ENCODE data around the gene COL3A1.

COL3A1 gene

GRCh38 chr2:188993247-188993646 is 19.1 kb downstream of the COL3A1 start:
- no peak overlapping the region for H3K27ac ChIP-seq (ENCODE audit: low read depth, low read length)

DNA sequence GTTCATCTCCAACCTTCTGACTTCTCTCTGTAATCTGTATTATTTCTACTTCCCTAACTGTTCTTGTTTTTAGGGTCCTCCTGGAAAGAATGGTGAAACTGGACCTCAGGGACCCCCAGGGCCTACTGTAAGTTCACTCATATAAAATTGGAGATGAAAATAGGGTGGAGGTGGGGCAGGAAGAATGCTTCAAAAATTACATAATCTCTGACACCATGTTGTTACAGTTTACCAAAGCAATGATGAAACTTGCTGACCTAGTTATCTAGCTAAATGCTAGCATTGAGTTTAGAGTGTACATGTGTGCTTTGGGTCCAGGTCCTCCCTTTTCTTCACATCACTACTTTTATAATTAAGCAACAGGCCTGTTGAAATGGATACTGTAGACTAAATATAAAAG is 23.1 kb downstream of the COL3A1 start:
- Histone ChIP-seq H3K4me3 (ENCODE audit: low read depth, low read length) (no peak overlapping the region), H2AFZ (ENCODE audit: low read length, unreplicated experiment) (no peak overlapping the region), H3K27me3 (ENCODE audit: insufficient read depth, low read length) (no peaks in the 10 kb centered on the region), H3K4me1 (ENCODE audit: control insufficient read depth, insufficient read depth, low read length, unreplicated experiment) (peaks cover 34% of the 10 kb centered on the region), H3K79me2 (ENCODE audit: control insufficient read depth, insufficient read depth, low read length, unreplicated experiment) (no peaks in the 10 kb centered on the region), H3K36me3 (ENCODE audit: insufficient read depth, low read length) (peaks cover 83% of the 10 kb centered on the region), H3K27ac (ENCODE audit: low read depth, low read length) (no peak overlapping the region)

More at GRCh38 chr2:188993247-188993646, 19.1 kb downstream of the COL3A1 start:
- no peak overlapping the region for H3K4me3 ChIP-seq (ENCODE audit: low read depth, low read length)
- H3K36me3 ChIP-seq (ENCODE audit: insufficient read depth, low read length) = peaks cover 89% of the 10 kb centered on the region
- H3K27me3 ChIP-seq (ENCODE audit: insufficient read depth, low read length) = no peaks in the 10 kb centered on the region
- H3K79me2 ChIP-seq (ENCODE audit: control insufficient read depth, insufficient read depth, low read length, unreplicated experiment) = no peaks in the 10 kb centered on the region
- H3K4me1 ChIP-seq (ENCODE audit: control insufficient read depth, insufficient read depth, low read length, unreplicated experiment) = no peaks in the 10 kb centered on the region
- no peak overlapping the region for H2AFZ ChIP-seq (ENCODE audit: low read length, unreplicated experiment)

- no peaks in the 10 kb centered on the region for H3K79me2 ChIP-seq (ENCODE audit: control insufficient read depth, insufficient read depth, low read length, unreplicated experiment)
- H3K36me3 ChIP-seq (ENCODE audit: insufficient read depth, low read length) = peaks cover 80% of the 10 kb centered on the region
- H3K27ac ChIP-seq (ENCODE audit: low read depth, low read length) = peak overlapping the region; percentile 50
- H3K27me3 ChIP-seq (ENCODE audit: insufficient read depth, low read length) = no peaks in the 10 kb centered on the region
- H3K4me3 ChIP-seq (ENCODE audit: low read depth, low read length) = no peak overlapping the region
- peaks cover 40% of the 10 kb centered on the region for H3K4me1 ChIP-seq (ENCODE audit: control insufficient read depth, insufficient read depth, low read length, unreplicated experiment)
- H2AFZ ChIP-seq (ENCODE audit: low read length, unreplicated experiment) = no peak overlapping the region
Measured at GRCh38 chr2:189000221-189000620, 26.0 kb downstream of the COL3A1 start.

- H3K36me3 ChIP-seq (ENCODE audit: insufficient read depth, low read length) = peaks cover 84% of the 10 kb centered on the region
- H3K4me3 ChIP-seq (ENCODE audit: low read depth, low read length) = no peak overlapping the region
- H3K27me3 ChIP-seq (ENCODE audit: insufficient read depth, low read length) = no peaks in the 10 kb centered on the region
- H3K4me1 ChIP-seq (ENCODE audit: control insufficient read depth, insufficient read depth, low read length, unreplicated experiment) = peaks cover 40% of the 10 kb centered on the region
- H2AFZ ChIP-seq (ENCODE audit: low read length, unreplicated experiment) = no peak overlapping the region
- no peaks in the 10 kb centered on the region for H3K79me2 ChIP-seq (ENCODE audit: control insufficient read depth, insufficient read depth, low read length, unreplicated experiment)
- H3K27ac ChIP-seq (ENCODE audit: low read depth, low read length) = peak overlapping the region; percentile 78
Measured at GRCh38 chr2:189002079-189002478, 27.9 kb downstream of the COL3A1 start.

GRCh38 chr2:189008555-189009262 is 34.5 kb downstream of the COL3A1 start:
- no peak overlapping the region for H2AFZ ChIP-seq (ENCODE audit: low read length, unreplicated experiment)
- no peak overlapping the region for H3K4me3 ChIP-seq (ENCODE audit: low read depth, low read length)

DNA sequence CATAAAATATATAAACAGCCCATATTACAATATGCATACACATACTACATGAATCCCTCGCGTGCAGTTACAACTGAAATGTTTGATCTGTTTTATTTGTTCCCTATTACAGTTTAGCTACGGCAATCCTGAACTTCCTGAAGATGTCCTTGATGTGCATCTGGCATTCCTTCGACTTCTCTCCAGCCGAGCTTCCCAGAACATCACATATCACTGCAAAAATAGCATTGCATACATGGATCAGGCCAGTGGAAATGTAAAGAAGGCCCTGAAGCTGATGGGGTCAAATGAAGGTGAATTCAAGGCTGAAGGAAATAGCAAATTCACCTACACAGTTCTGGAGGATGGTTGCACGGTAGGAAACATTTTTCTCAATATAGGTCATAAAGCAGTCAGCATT is 36.4 kb downstream of the COL3A1 start:
- no peaks in the 10 kb centered on the region for H3K4me1 ChIP-seq (ENCODE audit: control insufficient read depth, insufficient read depth, low read length, unreplicated experiment)
- no peak overlapping the region for H3K4me3 ChIP-seq (ENCODE audit: low read depth, low read length)
- H3K27me3 ChIP-seq (ENCODE audit: insufficient read depth, low read length) = no peaks in the 10 kb centered on the region
- no peaks in the 10 kb centered on the region for H3K79me2 ChIP-seq (ENCODE audit: control insufficient read depth, insufficient read depth, low read length, unreplicated experiment)
- no peak overlapping the region for H3K27ac ChIP-seq (ENCODE audit: low read depth, low read length)
- peaks cover 60% of the 10 kb centered on the region for H3K36me3 ChIP-seq (ENCODE audit: insufficient read depth, low read length)
- H2AFZ ChIP-seq (ENCODE audit: low read length, unreplicated experiment) = no peak overlapping the region

More at GRCh38 chr2:189008555-189009262, 34.5 kb downstream of the COL3A1 start:
- H3K36me3 ChIP-seq (ENCODE audit: insufficient read depth, low read length) = peaks cover 76% of the 10 kb centered on the region
- H3K79me2 ChIP-seq (ENCODE audit: control insufficient read depth, insufficient read depth, low read length, unreplicated experiment) = no peaks in the 10 kb centered on the region
- no peaks in the 10 kb centered on the region for H3K27me3 ChIP-seq (ENCODE audit: insufficient read depth, low read length)
- no peaks in the 10 kb centered on the region for H3K4me1 ChIP-seq (ENCODE audit: control insufficient read depth, insufficient read depth, low read length, unreplicated experiment)
- H3K27ac ChIP-seq (ENCODE audit: low read depth, low read length) = no peak overlapping the region

DNA sequence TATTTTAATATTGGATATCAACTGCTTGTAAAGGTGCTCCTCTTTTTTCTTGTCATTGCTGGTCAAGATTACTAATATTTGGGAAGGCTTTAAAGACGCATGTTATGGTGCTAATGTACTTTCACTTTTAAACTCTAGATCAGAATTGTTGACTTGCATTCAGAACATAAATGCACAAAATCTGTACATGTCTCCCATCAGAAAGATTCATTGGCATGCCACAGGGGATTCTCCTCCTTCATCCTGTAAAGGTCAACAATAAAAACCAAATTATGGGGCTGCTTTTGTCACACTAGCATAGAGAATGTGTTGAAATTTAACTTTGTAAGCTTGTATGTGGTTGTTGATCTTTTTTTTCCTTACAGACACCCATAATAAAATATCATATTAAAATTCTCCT is 38.2 kb downstream of the COL3A1 start:
- no peak overlapping the region for H3K4me3 ChIP-seq (ENCODE audit: low read depth, low read length)
- H3K79me2 ChIP-seq (ENCODE audit: control insufficient read depth, insufficient read depth, low read length, unreplicated experiment) = no peaks in the 10 kb centered on the region
- no peaks in the 10 kb centered on the region for H3K27me3 ChIP-seq (ENCODE audit: insufficient read depth, low read length)
- no peak overlapping the region for H3K27ac ChIP-seq (ENCODE audit: low read depth, low read length)
- peaks cover 48% of the 10 kb centered on the region for H3K36me3 ChIP-seq (ENCODE audit: insufficient read depth, low read length)
- no peaks in the 10 kb centered on the region for H3K4me1 ChIP-seq (ENCODE audit: control insufficient read depth, insufficient read depth, low read length, unreplicated experiment)
- H2AFZ ChIP-seq (ENCODE audit: low read length, unreplicated experiment) = no peak overlapping the region

DNA sequence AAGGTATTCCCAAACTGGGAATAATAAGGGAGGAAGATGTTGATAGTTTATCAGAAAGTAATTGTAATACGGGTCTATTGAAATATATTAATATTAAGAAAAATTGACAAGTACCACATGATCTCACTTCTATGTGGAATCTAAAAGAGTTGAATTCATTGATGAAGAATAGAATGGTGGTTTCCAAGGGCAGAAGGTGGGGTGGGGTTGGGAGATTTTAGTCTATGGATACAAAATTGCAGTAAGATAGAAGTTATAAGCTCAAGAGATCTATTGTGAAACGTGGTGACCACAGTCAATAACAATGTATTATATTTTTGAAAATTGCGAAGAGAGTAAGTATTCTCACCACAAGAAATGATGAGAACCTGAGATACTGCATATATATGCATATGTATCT is 38.9 kb downstream of the COL3A1 start:
- H3K36me3 ChIP-seq (ENCODE audit: insufficient read depth, low read length) = peaks cover 41% of the 10 kb centered on the region
- no peak overlapping the region for H3K27ac ChIP-seq (ENCODE audit: low read depth, low read length)
- H3K79me2 ChIP-seq (ENCODE audit: control insufficient read depth, insufficient read depth, low read length, unreplicated experiment) = no peaks in the 10 kb centered on the region
- H2AFZ ChIP-seq (ENCODE audit: low read length, unreplicated experiment) = no peak overlapping the region
- no peak overlapping the region for H3K4me3 ChIP-seq (ENCODE audit: low read depth, low read length)
- H3K27me3 ChIP-seq (ENCODE audit: insufficient read depth, low read length) = no peaks in the 10 kb centered on the region
- peaks cover 2% of the 10 kb centered on the region for H3K4me1 ChIP-seq (ENCODE audit: control insufficient read depth, insufficient read depth, low read length, unreplicated experiment)

GRCh38 chr2:189013671-189014448 is 39.7 kb downstream of the COL3A1 start:
- Histone ChIP-seq H3K27me3 (ENCODE audit: insufficient read depth, low read length) (no peaks in the 10 kb centered on the region), H3K27ac (ENCODE audit: low read depth, low read length) (peak overlapping the region; percentile 34; the same call in 1 of the 2 replicates), H3K4me1 (ENCODE audit: control insufficient read depth, insufficient read depth, low read length, unreplicated experiment) (peaks cover 10% of the 10 kb centered on the region), H3K4me3 (ENCODE audit: low read depth, low read length) (no peak overlapping the region), H2AFZ (ENCODE audit: low read length, unreplicated experiment) (no peak overlapping the region), H3K36me3 (ENCODE audit: insufficient read depth, low read length) (peaks cover 33% of the 10 kb centered on the region), H3K79me2 (ENCODE audit: control insufficient read depth, insufficient read depth, low read length, unreplicated experiment) (no peaks in the 10 kb centered on the region)

DNA sequence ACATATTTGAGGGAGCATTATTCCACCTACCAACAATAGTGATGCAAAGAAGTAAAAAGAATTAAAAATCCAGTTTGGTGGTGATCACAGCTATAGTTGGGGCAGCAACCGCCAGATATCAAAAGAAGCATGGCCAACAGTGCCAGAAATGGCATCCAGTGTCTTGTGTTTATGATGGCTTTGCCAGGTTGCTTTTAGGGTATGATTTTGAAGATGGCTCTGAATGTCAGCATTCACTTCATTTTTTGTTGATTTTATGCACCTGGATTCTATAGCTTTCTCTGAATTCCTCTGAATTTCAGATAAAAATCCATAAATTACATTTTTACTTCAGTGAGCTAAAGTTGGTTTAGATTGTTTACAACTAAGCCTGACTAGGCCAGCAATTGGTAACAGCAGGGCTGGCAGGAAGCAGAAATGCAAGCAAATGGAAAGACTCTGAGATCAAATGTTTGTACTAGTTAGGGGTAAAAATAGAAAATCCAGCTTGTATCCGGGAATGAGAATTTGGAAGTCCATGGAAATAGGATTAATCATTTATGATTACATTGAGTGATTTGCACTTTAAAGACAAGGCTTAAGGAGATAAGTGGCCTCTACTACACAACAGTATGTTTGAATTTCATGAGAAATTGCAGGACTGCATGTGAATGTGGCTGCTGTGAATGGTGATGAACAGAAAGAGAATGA is 40.4 kb downstream of the COL3A1 start:
- Histone ChIP-seq H3K4me3 (ENCODE audit: low read depth, low read length) (no peak overlapping the region), H3K27ac (ENCODE audit: low read depth, low read length) (peak overlapping the region; percentile 34), H3K79me2 (ENCODE audit: control insufficient read depth, insufficient read depth, low read length, unreplicated experiment) (no peaks in the 10 kb centered on the region), H3K27me3 (ENCODE audit: insufficient read depth, low read length) (no peaks in the 10 kb centered on the region), H2AFZ (ENCODE audit: low read length, unreplicated experiment) (no peak overlapping the region), H3K4me1 (ENCODE audit: control insufficient read depth, insufficient read depth, low read length, unreplicated experiment) (peaks cover 17% of the 10 kb centered on the region), H3K36me3 (ENCODE audit: insufficient read depth, low read length) (peaks cover 28% of the 10 kb centered on the region)
